HG03354 (cell line): ENCODE results near the gene PADI2.
A peak's percentile ranks its signal among the peaks of the same experiment; 100 is the strongest.

Experiments used
- ATAC-seq: cut with Tn5 transposase; IDR thresholded peaks from one replicate; pipeline ENCODE4 v1.9.1; 2021; ENCODE audit warnings: mild to moderate bottlenecking; ENCODE audit not compliant: unreplicated experiment, poor library complexity, severe bottlenecking

PADI2 gene

DNA sequence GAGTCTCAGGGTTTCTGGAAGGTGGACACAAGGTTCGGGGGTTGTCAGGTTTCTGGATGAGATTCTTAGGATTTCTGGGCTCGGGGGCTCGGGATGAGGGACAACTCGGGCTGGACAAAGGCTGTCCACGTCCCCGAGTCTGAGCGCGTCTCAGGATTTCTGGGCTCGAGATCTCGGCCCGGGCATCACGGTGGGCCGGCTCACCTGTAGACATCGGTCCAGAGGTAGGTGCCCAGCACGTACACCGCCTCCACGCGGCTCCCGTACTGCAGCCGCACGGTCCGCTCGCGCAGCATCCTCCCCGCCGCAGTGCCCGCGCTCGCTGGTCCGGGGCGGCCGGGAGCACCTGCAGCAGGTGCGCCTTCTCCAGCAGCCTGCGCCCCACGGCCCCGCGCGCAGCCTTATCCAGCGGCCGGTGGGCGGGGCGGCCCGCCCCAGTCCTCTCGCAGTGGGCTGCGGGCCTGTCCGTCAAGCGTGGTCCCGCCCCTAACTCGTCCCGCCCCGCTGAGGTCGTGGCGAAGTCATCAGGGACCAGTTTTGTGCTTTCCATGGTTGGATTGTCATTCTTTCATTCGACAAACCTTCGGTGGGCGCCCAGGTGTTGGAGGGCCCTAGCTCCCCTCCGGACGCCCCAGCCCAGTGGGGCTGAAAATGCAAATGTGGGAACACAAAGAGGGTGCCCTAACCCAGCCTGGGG is at the start of gene PADI2:
Gene PADI2 (minus strand): TSS at position 376 of the 697 bp plus-strand sequence. CDS start 80 bp downstream, at position 296.
- peak; percentile 73 for ATAC-seq

DNA sequence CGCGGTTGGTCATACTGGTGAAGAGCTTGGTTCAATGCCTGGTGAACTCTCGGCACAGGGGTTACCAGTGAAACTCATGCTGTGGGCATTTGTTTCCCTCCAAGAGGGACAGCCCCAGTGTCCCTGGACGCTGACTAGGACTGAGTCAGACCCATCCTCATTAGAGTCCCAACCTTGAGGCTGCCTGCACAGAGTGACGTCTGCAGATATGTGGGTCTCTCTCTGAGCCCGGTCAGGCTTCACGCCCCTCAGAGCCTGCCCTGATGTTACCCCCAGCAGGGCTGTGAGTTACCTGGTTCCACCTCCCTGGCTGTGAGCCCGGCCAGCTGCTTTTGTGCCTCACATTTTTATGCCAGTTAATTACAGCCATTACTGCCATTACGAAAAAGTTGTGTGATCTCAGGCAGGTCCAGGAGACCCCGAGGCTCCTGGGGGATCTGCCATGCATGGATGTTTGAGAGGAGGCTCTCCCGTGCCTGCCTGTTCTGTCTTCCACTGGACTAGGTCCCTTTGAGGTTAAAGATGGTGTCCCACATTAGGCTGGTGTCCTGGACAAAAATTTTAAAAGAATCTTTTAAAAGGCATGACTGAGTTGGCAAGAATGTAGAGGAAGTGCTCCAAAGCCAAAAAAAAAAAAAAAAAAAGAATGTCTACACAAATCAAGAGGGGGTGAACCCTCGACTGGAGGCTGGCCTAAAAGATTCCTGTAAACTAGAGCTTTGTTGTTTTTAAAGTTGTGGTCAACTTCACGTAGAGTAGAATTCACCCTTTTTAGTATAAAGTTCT is 49.0 kb upstream of the PADI2 start:
- ATAC-seq: no peak

DNA sequence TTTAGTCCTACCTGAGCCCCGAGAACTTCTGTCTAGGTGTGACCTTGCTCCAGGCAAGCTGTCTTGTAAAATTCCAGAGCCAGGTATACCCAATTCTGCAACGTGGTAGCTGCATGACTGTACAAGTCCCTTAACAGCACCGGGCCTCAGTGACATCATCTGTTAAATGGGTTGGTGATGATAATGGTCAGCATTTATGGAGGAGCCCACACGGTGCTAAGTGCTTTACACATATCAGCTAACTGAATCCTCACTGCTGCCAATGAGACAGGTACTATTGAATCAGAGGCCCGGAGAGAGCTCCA is 48.5 kb upstream of the PADI2 start:
- ATAC-seq: no peak

DNA sequence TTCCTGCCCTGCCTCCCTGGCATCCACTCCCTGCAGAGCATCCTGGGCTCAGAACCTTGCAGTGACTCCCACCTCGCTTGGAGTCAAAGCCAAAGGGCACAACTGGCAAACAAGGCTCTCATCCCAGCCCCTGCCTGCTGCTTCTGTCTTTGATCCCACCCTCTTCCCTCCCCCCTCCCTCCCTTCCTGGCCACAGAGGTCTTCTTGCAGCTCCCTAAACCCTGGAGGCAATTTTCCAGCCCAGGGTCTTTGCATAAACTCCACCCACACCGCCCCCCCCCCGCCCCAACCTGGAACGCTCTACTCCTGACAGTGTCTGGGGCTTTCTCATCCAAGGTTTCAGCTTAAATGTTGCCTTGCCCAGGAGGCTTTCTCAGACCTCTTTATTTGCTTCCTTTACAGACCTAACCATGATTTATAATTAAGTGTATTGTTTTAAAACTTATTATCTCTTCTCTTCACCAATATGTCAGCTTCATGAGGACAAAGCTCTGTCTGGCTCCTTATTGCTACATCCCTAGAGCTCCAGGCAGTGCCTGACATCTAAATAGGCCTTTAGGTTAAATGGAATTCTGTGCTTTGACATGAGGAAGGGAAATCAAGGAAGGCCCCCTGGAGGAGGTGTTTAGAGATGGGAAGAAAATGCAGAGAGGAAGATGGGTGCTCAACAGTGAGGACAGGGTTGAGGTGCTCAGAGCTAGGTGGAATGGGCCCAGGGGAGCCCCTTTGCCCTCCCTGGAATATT is 48.0 kb upstream of the PADI2 start:
- ATAC-seq: no peak

DNA sequence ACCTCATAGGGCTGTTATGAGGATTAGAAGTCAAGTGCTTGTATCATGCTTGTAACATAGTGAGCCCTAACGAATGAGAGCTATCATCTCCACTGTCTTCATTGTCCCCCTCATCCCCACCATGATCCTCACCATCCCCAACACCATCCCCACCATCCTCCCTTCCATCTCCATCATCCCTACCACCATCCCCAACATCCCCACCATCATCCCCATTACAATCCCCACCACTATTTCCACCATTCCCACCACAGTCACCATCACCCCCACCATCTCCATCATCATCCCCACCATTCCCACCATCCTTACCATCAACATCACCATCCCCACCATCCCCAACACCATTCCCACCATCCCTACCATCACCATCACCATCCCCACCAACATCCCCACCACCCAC is 46.6 kb upstream of the PADI2 start:
- ATAC-seq: no peak

DNA sequence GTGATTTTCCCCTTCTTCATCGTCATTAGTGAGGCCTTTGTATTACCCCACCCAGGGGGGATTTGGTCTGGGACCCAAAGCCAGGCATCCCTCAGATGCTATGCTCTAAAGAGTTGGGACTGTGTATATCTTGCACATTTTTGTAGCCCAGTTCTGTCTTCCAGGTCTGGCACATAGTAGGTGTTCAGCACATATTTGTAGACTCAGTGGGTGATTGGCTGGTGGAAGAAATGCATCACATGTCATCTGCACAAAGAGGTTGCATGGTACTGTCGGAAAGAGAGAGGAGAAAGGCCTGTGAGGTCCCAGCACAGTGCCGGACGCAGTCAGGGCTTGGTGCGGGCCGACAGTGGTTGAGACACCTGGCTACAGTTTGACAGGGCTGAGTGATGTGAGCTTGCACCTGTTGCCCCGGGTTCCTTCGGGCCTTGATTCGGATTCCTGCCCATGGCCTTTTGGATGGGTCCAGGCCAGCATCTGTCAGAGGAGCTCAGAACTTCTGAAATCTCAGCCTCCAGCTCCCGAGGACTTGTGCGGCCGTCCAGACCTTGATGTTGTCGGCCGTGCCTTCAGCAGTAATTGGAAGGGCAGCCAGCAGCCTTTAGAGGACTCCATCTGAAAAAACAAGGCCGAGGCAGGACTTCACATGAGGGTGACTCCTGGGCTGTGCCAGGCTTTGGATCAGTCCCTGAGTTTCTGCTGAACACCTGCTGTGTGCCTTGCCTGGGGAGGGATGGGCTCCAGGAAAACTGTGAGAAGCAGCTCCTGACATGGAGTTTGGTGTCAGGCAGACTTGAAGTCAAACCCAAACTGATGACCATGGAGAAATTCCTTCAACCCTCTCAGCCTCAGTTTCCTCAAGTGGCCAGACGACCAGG is 44.8 kb upstream of the PADI2 start:
- ATAC-seq: no peak

DNA sequence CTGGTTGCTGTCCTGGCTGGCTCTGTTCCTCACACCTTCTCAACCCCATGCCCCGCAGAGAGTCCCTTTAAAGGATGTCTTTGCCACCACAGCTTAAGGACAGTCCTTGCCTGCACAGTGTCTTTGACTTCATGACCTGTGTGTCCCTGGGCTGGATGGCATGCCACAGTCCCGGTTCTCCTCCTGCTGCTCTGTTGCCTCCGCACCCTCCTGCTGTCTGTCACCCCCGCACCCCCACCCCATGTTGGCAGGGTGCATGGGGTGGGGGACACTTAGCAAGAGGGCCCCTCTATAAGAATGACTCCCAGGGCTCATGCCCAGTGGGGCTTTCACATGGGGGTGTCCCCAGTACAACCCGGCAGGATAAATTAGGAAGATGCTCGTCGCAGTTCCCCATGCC is 44.1 kb upstream of the PADI2 start:
- no peak for ATAC-seq

DNA sequence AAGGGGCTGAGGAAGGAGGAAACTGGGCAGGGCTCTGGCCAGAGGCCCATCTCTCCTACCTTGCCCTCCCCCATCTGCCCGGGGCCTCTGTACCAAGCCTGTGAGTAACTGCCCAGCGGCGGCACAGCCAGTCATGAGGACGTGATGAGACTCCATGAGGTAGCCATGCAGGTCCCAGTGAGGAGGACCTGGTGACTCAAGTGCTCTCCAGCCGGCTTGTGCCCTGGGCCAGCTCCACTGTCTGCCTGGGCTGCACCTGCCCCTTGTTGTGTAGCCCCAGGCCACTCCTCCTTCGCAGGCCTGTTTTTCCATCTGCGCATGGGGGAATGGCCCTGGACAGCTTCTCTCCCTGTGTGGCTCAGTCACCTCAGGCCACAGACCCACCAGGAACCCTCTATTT is 43.7 kb upstream of the PADI2 start:
- no peak for ATAC-seq

DNA sequence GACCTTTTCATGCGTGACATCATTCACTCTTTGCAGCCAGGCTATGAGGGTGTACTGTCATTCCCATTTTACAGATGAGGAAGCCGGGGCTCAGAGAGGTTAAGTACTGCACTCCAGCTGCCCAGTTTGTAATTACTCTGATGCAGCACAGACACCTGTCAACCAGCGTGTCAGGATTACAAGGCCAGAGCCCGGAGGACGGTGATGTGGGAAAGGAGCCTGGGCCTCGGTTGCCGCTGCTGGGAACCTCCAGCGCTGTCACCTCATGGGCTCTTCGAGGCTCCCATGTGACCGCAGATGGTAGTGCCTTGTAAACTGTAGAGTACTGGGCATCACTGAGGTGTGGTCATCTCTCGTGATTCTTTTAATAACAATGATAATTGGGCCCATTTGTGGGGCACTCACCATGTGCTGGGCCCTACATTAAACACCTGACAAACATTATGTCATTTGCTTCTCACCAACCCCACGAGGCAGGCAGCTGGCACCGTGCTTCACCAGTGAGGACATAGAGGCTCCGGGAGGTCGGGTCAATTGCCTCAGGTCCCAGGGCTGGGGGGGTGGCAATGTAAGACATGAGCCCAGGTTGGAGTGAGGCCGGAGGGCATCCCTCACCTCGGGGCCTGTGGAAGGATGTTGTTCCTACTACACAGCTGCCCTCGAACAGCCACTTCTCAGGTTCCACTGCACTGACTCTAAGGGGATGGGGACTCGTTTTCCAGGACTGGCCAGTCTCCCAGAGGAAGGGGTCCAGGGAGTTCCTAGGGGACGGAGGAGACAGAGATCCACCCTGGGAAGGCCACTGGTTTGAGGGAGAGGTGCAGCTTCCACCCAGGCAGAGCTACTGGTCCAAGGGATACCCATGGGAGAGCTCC is 42.9 kb upstream of the PADI2 start:
- no peak for ATAC-seq

DNA sequence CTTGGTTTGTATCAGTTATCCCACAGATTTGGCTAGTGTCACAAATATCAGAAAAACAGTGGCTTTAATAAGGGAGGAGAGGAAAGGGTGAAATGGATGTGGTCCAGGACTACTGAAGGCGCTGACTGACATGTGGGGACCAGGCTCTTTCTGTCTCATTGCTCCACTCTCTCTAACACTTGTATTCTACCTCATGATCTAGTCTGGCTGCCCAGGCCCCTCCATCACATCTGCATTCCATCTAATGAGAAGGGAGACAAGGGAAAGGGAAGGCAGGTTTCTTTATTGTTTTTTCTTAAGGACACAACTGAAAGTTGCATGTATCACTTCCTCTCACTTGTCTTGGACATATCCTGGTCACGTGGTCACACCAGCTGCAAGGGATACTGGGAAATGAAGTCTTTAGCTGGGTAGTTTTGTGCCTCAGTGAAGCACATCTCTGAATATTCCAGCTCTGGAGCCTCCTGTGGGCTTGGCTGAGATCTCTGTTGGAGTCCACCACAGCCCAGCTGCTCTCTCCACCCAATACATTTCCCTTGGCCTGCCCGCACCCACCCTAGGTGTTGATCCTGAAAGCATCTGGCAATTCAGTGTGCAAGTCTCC is 42.0 kb upstream of the PADI2 start:
- ATAC-seq: no peak

DNA sequence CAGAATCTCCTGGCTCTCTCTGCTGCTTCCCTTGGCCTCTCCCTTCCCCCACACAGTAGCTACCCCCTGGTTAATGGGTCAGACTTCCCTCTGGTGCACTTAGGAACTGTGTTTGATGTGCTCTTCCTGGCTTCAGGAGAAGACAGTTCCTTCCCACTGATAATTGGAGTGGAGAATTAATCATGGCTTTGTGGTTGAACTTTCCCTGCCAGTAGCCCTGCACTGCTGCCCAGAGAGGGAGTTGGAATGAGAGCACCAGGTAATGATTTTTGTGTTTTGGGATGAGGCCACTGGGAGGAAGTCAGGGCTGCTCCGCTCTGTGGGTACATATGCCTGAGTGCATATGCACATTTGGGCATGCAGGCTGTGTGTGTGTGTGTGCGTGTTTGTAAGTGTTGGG is 39.7 kb upstream of the PADI2 start:
- ATAC-seq: no peak

DNA sequence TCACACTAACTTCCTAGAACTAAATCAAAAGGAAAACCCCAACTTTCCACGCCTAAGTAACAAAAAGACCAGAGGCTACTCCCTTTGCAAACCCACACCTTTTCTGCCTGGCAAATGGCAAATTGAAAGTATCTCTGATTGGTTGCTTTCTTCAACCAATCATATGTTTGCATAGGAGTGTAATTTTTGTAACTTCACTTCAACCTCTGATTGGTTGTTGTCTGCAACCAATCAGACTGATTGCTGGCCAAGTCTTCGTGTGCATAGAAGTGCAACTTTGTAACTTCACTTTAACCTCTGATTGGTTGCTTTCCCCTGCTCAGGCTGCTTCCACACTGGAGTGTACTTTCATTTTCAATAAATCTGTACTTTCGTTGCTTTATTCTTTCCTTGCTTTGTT is 36.9 kb upstream of the PADI2 start:
- ATAC-seq: no peak

DNA sequence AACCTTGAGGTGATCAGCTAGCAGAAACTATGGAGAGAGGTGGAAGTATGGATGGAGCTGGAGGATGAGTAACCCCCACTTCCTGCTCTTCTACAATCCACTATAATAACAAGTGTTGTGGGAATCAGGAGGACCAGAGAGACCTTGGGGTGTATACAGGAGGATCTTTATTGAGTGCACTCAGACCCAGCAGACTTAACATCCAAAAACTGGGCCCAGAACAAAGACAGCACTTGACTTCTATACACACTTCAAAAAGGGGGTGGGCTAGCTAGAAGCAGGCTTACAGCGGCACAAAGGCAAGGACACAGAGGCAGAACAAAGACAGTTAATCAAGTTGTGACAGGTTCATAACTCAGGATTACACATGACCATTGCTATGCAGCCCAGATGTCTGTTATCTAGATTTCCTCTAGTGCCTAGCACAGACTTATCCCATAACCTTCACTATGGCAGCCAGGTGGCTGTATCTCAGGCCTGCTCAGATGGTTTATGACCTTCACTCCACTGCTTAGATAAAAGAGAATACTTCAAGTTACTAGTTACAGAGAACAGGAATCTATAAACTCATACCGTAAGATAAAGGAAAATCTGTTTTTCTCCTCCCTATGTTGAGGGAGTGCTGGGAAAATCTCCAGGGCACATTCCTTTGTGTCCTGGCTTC is 36.1 kb upstream of the PADI2 start:
- ATAC-seq: no peak

DNA sequence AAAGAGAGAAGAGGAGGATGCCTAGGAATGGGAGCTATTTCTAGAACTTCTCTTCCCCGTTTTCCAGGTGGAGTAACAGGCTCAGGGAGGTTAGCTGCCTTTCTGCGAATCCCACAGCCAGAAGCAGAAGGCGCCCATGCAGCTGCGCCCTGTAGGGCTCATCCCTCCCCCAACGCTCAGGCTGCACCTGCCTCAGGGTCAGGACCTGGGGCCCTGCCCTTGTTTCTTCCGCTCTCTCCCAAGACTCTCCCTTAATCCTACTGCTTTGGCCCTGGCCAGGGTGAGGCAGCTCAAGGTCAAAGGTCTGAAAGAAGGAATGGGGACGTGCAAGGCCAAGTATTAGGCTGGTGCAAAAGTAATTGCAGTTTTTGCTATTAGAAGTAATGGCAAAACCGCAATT is 30.5 kb upstream of the PADI2 start:
- no peak for ATAC-seq

DNA sequence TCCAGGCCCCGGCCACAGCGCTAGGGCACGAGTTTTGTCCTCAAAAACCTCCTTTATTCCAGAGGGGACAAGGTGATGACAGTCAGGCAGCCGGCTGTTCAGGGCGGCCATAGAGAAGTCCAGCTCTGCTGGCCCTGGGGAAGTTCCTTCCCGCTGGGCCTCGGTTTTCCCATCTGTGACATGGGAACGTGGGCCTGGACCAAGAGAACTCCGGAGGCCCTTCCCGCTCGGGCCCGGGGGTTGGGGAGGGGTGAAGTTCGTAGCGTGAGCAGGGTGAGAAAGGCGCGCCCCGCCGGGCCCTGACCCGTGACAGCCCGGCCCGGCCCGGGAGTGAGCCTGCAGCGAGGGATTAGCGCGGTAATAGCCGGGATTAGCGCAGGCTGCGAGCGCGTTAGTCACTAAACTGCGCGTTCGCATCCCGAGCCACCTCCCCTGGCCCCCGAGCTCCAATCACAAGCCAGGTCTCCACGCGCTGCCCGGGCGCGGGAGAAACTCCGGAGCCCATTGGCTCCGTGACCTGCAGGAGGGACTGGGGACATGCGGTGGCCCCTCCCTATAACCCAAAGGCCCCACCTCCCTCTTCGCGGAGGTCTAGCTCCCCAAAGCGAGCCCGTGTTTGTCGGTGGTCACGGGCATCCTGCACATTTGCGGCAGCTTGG is 29.8 kb upstream of the PADI2 start:
- no peak for ATAC-seq

DNA sequence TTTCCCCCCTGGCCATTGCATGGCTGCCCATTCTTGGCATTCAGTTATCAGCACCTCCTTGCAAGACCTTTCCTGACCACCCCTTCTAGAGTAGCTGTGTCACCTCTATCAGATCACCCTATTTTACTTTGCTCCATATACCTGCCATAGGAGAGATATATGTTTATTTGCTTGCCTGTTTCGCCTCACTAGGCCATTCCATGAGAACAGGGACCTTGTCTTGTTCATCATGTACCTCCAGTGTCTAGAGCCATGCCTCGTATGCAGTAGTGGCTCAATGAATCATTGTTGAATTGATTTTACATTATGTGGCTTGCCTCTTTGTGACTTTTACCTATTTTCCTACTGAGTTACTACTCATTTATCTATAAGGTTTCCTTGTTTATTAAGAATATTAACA is 26.4 kb upstream of the PADI2 start:
- no peak for ATAC-seq

DNA sequence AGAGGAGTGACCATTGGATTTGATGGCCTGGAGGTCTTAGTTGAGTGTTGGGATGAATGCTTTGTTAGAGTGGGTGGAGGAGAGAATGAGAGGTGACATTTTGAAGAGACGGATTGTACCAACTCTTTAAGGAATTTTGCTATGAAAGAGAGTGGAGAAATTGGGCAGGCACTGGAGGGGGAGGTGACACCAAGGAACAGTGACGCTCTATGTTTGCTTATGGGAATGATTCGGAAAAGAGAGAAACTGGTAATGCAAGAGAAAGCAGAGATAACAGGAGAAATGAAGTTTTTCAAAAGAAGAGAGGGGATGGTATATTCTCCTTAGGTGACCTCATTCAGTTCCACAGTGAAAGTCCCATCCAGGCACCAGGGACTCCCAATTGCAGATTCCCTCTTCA is 24.5 kb upstream of the PADI2 start:
- no peak for ATAC-seq
